Measurements from ENCODE around the gene CLEC18A. TPM values are rescaled to one million over a fixed set of nuclear protein-coding genes. Genes with fewer than 3 reads are reported as not detected.

Gene CLEC18A
- total RNA-seq, 1 experiment from 2014 or later = 0.22 TPM

DNA sequence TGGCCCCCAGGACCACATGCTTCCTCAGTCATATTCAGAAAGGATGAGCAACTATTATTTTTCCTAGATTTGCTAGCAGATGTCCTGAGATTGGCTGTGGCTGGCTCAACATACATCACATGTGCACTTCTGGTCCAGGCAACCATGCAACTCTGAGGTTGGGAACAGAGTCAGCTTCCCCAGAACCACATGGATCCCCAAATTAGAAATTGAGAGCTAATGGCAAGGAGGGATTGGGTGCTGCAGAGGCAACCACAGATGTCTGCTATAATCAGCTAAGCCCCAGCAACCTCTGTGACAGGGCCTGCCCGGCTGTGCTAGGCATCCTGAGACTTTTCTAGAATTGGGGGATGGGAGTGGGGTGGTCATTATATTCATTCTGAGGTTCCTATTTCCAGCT lies 33.8 kb upstream of the CLEC18A start:
- BruUV-seq (replicated peaks) = no TSS peak
- intact Hi-C loops (cut with micrococcal nuclease) = no loop called here
- ATAC-seq (no peak), DNase-seq (no peak)
- no peaks in the 10 kb centered on the region for H3K9me2 ChIP-seq (replicated peaks; ENCODE audit: low read length)
- peaks cover 16% of the 10 kb centered on the region for H3K4me1 ChIP-seq (ENCODE audit: insufficient read depth, low read length)
- no peaks in the 10 kb centered on the region for H3K36me3 ChIP-seq (ENCODE audit: low read depth, low read length)
- no peaks in the 10 kb centered on the region for H3K9me3 ChIP-seq (ENCODE audit: low read length)
- H3K4me2 ChIP-seq (ENCODE audit: low read length) = peak overlapping the region; percentile 87
- H3F3A ChIP-seq (ENCODE audit: low read length, unreplicated experiment) = no peaks in the 10 kb centered on the region
- H4K20me1 ChIP-seq (ENCODE audit: low read length) = no peaks in the 10 kb centered on the region
- H2AFZ ChIP-seq (ENCODE audit: low read length) = peak overlapping the region; percentile 76; the same call in 1 of the 2 replicates
- ChIA-PET CTCF (no interaction called here), POLR2A (ENCODE audit: unreplicated experiment) (interaction anchor here (0.7 kb wide), 1 partner anchor 10 kb away, joined by 4 read pairs; no protein-coding TSS in a partner anchor)
- no peak overlapping the region for H3K9ac ChIP-seq (ENCODE audit: low read length)
- H3K27me3 ChIP-seq (ENCODE audit: low read length) = no peaks in the 10 kb centered on the region
- no peaks in the 10 kb centered on the region for H3K79me2 ChIP-seq (ENCODE audit: low read length)
- H3K4me3 ChIP-seq (ENCODE audit: low read length) = no peak overlapping the region
- no peak for TF ChIP-seq CTCF (conservative IDR thresholded peaks at IDR 0.05; ENCODE audit: low read depth, low read length)
- no peak for TF ChIP-seq EZH2 (IDR thresholded peaks at IDR 0.05; ENCODE audit: low read length, unreplicated experiment)
- TF ChIP-seq EZH2phosphoT487 (IDR thresholded peaks at IDR 0.05; ENCODE audit: borderline replicate concordance, low read length) = no peak
- H3K27ac ChIP-seq (ENCODE audit: low read length) = 0 out of 2 replicates have a peak overlapping the region, but pooled peaks have one; percentile 10

DNA sequence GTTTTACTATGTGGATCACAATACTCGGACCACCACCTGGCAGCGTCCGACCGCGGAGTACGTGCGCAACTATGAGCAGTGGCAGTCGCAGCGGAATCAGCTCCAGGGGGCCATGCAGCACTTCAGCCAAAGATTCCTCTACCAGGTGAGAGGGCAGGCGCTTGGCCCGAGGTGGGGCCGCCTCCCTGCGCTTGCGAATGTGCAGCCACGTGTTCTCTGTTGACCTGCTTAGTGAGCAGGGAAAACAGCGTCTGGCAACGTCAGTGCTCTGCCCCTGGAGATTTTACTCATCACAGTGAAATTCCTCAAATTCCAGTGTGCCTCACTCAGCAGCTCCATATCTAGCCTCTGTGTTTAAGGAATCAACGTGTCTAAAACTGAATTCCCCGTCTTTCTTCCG lies 33.4 kb upstream of the CLEC18A start:
- no peaks in the 10 kb centered on the region for H3F3A ChIP-seq (ENCODE audit: low read length, unreplicated experiment)
- no peak for TF ChIP-seq EZH2 (IDR thresholded peaks at IDR 0.05; ENCODE audit: low read length, unreplicated experiment)
- TF ChIP-seq CTCF (conservative IDR thresholded peaks at IDR 0.05; ENCODE audit: low read depth, low read length) = no peak
- no peak for TF ChIP-seq EZH2phosphoT487 (IDR thresholded peaks at IDR 0.05; ENCODE audit: borderline replicate concordance, low read length)
- CTCF ChIA-PET = no interaction called here
- intact Hi-C loops (cut with micrococcal nuclease) = no loop called here
- H3K27ac ChIP-seq (ENCODE audit: low read length) = peak overlapping the region; percentile 68
- no peaks in the 10 kb centered on the region for H3K27me3 ChIP-seq (ENCODE audit: low read length)
- H3K9me3 ChIP-seq (ENCODE audit: low read length) = no peaks in the 10 kb centered on the region
- peak overlapping the region; percentile 64 for H3K4me3 ChIP-seq (ENCODE audit: low read length)
- H3K79me2 ChIP-seq (ENCODE audit: low read length) = no peaks in the 10 kb centered on the region
- DNase-seq (peak; percentile 91), ATAC-seq (peak; percentile 98)
- no peaks in the 10 kb centered on the region for H4K20me1 ChIP-seq (ENCODE audit: low read length)
- H2AFZ ChIP-seq (ENCODE audit: low read length) = peak overlapping the region; percentile 76
- no TSS peak for BruUV-seq (replicated peaks)
- H3K4me1 ChIP-seq (ENCODE audit: insufficient read depth, low read length) = peaks cover 16% of the 10 kb centered on the region
- H3K9ac ChIP-seq (ENCODE audit: low read length) = peak overlapping the region; percentile 39; the same call in 1 of the 2 replicates
- POLR2A ChIA-PET (ENCODE audit: unreplicated experiment) = interaction anchor here (0.7 kb wide), 1 partner anchor 11 kb away, joined by 4 read pairs; no protein-coding TSS in a partner anchor
- H3K9me2 ChIP-seq (replicated peaks; ENCODE audit: low read length) = no peaks in the 10 kb centered on the region
- H3K4me2 ChIP-seq (ENCODE audit: low read length) = peak overlapping the region; percentile 87
- no peaks in the 10 kb centered on the region for H3K36me3 ChIP-seq (ENCODE audit: low read depth, low read length)

DNA sequence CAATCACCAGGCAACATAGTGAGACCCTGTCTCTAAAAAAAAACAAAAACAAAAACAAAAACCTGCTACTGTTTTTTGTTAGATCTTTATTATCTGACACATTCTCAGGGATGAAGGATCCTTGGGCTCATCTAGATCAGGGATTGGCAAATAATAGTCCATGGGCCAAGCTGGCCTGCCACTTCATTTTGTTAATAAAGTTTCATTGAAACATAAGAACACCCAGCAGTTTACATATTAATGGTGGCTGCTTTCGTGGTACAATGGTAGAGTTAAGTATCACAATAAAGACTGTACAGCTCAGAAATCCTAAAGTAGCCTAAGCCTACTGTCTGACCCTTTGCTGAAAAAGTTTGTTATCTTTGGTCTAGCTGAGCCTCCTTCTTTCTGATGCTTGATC lies 32.9 kb upstream of the CLEC18A start:
- peaks cover 16% of the 10 kb centered on the region for H3K4me1 ChIP-seq (ENCODE audit: insufficient read depth, low read length)
- POLR2A ChIA-PET (ENCODE audit: unreplicated experiment) = interaction anchor here (0.6 to 0.7 kb wide), 2 partner anchors 11 to 156 kb away, joined by 3 to 4 read pairs; no protein-coding TSS in a partner anchor
- H3K27ac ChIP-seq (ENCODE audit: low read length) = peak overlapping the region; percentile 68
- H4K20me1 ChIP-seq (ENCODE audit: low read length) = no peaks in the 10 kb centered on the region
- no peaks in the 10 kb centered on the region for H3F3A ChIP-seq (ENCODE audit: low read length, unreplicated experiment)
- TF ChIP-seq EZH2phosphoT487 (IDR thresholded peaks at IDR 0.05; ENCODE audit: borderline replicate concordance, low read length) (no peak), EZH2 (IDR thresholded peaks at IDR 0.05; ENCODE audit: low read length, unreplicated experiment) (no peak), CTCF (conservative IDR thresholded peaks at IDR 0.05; ENCODE audit: low read depth, low read length) (no peak)
- no peaks in the 10 kb centered on the region for H3K27me3 ChIP-seq (ENCODE audit: low read length)
- no peak for ATAC-seq
- H2AFZ ChIP-seq (ENCODE audit: low read length) = peak overlapping the region; percentile 76
- peak overlapping the region; percentile 39; the same call in 1 of the 2 replicates for H3K9ac ChIP-seq (ENCODE audit: low read length)
- intact Hi-C loops (cut with micrococcal nuclease) = no loop called here
- peak overlapping the region; percentile 87 for H3K4me2 ChIP-seq (ENCODE audit: low read length)
- peak; percentile 3 for DNase-seq
- no peaks in the 10 kb centered on the region for H3K9me2 ChIP-seq (replicated peaks; ENCODE audit: low read length)
- H3K79me2 ChIP-seq (ENCODE audit: low read length) = no peaks in the 10 kb centered on the region
- no TSS peak for BruUV-seq (replicated peaks)
- H3K9me3 ChIP-seq (ENCODE audit: low read length) = no peaks in the 10 kb centered on the region
- CTCF ChIA-PET = no interaction called here
- H3K4me3 ChIP-seq (ENCODE audit: low read length) = peak overlapping the region; percentile 64
- no peaks in the 10 kb centered on the region for H3K36me3 ChIP-seq (ENCODE audit: low read depth, low read length)
